ENCODE measurements around the gene FBXO7. TPM values are rescaled to one million over a fixed set of nuclear protein-coding genes. Genes with fewer than 3 reads are reported as not detected.

FBXO7 gene
- total RNA-seq, 2 donors from 2014 or later, result 82.8 to 128 TPM

DNA sequence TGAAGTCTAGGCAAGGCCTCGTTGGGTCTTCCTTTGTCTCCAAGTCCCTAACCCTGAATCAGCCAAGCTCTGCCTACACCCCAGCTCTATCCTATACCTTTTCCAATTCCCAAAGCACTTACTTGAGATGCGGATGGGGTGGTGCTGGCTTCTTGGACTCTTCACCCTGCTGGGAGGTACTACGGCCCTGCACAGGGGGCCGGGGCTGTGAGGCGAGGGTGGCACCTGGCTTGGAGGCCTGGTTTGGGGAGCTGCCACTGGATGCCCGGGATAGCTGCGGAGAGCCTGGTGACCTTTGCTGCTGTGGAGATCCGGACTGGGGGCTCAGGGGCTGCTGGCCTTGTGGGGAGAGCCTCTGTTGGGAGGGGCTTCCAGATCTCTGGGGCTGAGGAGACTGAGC, 43.3 kb downstream of the FBXO7 start:
- no peak for DNase-seq (ENCODE audit: low spot score)
- TF ChIP-seq, protein P1, sequence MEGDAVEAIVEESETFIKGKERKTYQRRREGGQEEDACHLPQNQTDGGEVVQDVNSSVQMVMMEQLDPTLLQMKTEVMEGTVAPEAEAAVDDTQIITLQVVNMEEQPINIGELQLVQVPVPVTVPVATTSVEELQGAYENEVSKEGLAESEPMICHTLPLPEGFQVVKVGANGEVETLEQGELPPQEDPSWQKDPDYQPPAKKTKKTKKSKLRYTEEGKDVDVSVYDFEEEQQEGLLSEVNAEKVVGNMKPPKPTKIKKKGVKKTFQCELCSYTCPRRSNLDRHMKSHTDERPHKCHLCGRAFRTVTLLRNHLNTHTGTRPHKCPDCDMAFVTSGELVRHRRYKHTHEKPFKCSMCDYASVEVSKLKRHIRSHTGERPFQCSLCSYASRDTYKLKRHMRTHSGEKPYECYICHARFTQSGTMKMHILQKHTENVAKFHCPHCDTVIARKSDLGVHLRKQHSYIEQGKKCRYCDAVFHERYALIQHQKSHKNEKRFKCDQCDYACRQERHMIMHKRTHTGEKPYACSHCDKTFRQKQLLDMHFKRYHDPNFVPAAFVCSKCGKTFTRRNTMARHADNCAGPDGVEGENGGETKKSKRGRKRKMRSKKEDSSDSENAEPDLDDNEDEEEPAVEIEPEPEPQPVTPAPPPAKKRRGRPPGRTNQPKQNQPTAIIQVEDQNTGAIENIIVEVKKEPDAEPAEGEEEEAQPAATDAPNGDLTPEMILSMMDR (IDR thresholded peaks at IDR 0.05), result no peak
- TF ChIP-seq POLR2AphosphoS5 (IDR thresholded peaks at IDR 0.05), result no peak
- no peak for TF ChIP-seq POLR2A (IDR thresholded peaks at IDR 0.05)
- Histone ChIP-seq H3K36me3 (no peaks in the 10 kb centered on the region), H3K4me3 (no peak overlapping the region), H3K27ac (no peak overlapping the region), H3K27me3 (replicated peaks; ENCODE audit: insufficient read depth) (no peaks in the 10 kb centered on the region), H3K9me3 (no peaks in the 10 kb centered on the region), H3K4me1 (replicated peaks) (no peaks in the 10 kb centered on the region)
- WGBS, result 97% methylated on average over 8 of the region's 8 CpGs
- intact Hi-C loops (cut with DNase I), result no loop called here

DNA sequence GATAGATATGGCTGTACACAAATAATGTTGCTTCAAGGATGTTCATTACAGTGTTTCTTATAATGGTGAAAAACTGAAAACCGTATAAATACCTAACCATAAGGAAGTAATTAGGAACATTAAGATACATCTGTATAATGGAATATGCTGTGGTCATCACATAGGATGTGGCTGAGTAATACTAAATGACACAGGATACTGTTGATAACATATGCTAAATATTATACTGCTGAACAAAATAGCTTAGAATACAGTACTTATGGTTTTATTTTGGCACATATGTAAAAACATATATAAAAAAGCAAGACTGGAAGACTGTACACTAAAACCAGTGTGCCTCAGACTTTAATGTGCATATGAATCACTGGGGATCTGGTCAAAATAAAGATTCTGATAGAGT, 43.8 kb downstream of the FBXO7 start:
- no peak overlapping the region for H3K27ac ChIP-seq
- intact Hi-C loops (cut with DNase I), result no loop called here
- no peaks in the 10 kb centered on the region for H3K9me3 ChIP-seq
- TF ChIP-seq POLR2A (IDR thresholded peaks at IDR 0.05) (no peak), POLR2AphosphoS5 (IDR thresholded peaks at IDR 0.05) (no peak)
- TF ChIP-seq, protein P1 (IDR thresholded peaks at IDR 0.05), result no peak
- no peaks in the 10 kb centered on the region for H3K36me3 ChIP-seq
- WGBS, result 85% methylated on average over 1 of the region's 1 CpG
- H3K4me1 ChIP-seq (replicated peaks), result no peaks in the 10 kb centered on the region
- H3K27me3 ChIP-seq (replicated peaks; ENCODE audit: insufficient read depth), result no peaks in the 10 kb centered on the region
- no peak overlapping the region for H3K4me3 ChIP-seq
- no peak for DNase-seq (ENCODE audit: low spot score)

DNA sequence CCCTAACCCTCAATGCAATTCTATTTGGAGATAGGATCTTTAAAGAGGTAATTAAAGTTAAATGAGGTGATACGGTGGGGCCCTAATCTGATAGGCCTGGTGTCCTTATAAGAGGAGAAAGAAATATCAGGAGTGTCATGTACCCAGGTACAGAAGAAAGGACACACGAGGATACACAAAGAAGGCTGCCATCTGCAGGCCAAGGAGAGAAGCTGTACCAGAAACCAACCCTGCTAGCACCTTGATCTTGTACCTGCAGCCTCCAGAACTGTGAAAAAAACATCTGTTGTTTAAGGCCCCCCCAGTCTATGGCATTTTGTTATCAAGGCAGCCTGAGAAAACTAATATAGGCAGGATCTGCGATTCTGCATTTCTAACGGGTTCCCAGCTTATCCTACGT, 44.2 kb downstream of the FBXO7 start:
- no peaks in the 10 kb centered on the region for H3K4me1 ChIP-seq (replicated peaks)
- TF ChIP-seq POLR2A (IDR thresholded peaks at IDR 0.05) (no peak), POLR2AphosphoS5 (IDR thresholded peaks at IDR 0.05) (no peak)
- TF ChIP-seq, protein P1 (IDR thresholded peaks at IDR 0.05), result no peak
- no peak for DNase-seq (ENCODE audit: low spot score)
- no peaks in the 10 kb centered on the region for H3K36me3 ChIP-seq
- WGBS, result 83% methylated on average over 5 of the region's 5 CpGs
- no peaks in the 10 kb centered on the region for H3K9me3 ChIP-seq
- no peak overlapping the region for H3K4me3 ChIP-seq
- H3K27ac ChIP-seq, result no peak overlapping the region
- H3K27me3 ChIP-seq (replicated peaks; ENCODE audit: insufficient read depth), result no peaks in the 10 kb centered on the region
- intact Hi-C loops (cut with DNase I), result no loop called here

DNA sequence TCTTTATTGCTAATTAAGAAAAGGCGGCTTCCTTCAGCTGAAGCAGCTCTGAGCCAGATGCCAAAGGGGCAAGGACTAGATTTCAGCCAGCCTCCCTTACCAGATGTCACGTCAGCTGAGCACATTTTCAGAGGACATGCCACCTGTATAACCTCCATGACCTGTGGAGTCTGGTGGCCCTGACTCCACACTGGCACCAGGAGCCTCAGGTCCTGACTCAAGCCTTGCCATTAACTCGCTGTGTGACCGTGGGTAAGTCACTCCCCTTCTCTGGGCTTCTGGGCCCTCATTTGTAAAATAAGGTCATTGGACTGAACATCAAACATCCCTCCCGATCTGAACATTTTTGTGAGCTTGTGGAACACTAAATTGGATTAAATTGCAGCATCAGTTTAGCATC, 46.0 kb downstream of the FBXO7 start:
- no peak for DNase-seq (ENCODE audit: low spot score)
- intact Hi-C loops (cut with DNase I), result no loop called here
- Histone ChIP-seq H3K27ac (no peak overlapping the region), H3K27me3 (replicated peaks; ENCODE audit: insufficient read depth) (no peaks in the 10 kb centered on the region), H3K4me3 (no peak overlapping the region), H3K4me1 (replicated peaks) (no peaks in the 10 kb centered on the region), H3K9me3 (no peaks in the 10 kb centered on the region), H3K36me3 (no peaks in the 10 kb centered on the region)
- TF ChIP-seq, protein P1 (IDR thresholded peaks at IDR 0.05), result no peak
- TF ChIP-seq POLR2A (IDR thresholded peaks at IDR 0.05) (no peak), POLR2AphosphoS5 (IDR thresholded peaks at IDR 0.05) (no peak)
- WGBS, result 74% methylated on average over 5 of the region's 5 CpGs

DNA sequence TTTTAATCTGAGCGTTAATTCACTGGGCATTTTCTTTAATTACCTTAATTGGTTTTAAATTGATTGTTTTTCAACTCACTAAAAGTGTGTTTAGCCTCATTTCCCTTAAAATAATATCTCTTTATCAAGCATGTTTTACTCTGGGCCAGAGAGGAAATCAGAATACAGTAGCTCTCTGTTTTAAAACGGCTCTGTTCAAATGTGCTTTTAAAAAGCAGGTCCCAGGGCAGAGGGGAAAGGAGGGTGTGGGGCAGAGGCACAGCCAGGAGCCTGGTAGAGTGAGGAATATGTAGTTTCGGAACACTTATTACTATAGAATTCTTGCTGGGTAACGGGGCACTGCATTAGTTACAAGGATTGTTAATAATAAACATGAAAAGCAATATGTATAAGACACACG, 47.6 kb downstream of the FBXO7 start:
- Histone ChIP-seq H3K9me3 (no peaks in the 10 kb centered on the region), H3K27me3 (replicated peaks; ENCODE audit: insufficient read depth) (no peaks in the 10 kb centered on the region), H3K4me1 (replicated peaks) (no peaks in the 10 kb centered on the region), H3K36me3 (no peaks in the 10 kb centered on the region), H3K4me3 (no peak overlapping the region), H3K27ac (no peak overlapping the region)
- DNase-seq (ENCODE audit: low spot score), result no peak
- WGBS, result 56% methylated on average over 5 of the region's 5 CpGs
- TF ChIP-seq POLR2A (IDR thresholded peaks at IDR 0.05) (no peak), POLR2AphosphoS5 (IDR thresholded peaks at IDR 0.05) (no peak)
- TF ChIP-seq, protein P1 (IDR thresholded peaks at IDR 0.05), result no peak
- intact Hi-C loops (cut with DNase I), result no loop called here

Data from prostate gland (tissue), 2 donors.